ENCODE measurements around the gene ARMC12.

ARMC12 gene

DNA sequence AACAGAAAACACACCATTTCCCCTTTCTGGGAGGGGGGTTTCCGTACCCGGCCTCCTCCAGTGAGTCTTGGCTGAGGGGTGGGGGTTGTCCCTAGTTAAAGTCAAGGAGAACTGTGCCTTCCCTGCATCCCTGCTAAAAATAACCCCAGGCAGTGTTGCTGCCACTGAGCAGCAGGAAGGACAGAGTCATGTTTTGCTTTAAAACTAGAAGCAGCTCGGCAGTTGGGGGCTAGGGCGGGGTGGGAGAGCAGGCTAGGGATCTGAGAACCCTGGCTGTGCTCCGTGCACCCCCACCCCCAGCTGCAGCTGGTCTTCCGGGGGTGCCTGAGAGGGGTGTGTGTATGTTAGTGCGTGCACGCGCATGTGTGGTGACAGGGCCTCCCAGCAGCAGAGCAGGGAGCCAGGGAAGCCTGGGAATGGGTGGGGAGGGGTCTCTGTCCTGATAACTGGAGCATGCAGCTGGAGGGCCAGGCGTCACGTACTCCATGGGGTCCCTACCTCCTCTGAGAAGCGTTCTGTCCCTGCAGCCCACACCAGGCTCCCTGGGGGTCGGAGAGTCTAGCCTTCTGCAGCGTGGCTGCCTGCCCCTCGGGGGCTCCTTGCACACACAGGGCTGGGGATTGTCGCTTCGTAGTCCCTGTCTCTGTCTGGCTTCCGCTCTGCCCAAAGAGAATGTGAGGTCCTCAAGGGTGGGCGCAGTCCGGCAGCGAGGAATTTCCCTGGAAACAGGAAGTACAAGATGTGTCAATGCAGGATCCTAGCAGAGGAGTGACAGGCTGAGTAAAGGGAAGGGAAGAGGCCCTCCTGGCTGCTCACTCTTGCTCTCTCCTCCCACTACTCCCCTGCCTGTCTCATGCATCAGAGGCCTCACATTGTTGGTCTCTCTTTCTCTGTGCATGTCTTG, 16.8 kb upstream of the ARMC12 start:
- no peak; the same call in 1 of the 2 replicates for TF ChIP-seq POLR2A (IDR thresholded peaks at IDR 0.05; ENCODE audit: low read depth, low read length)
- TF ChIP-seq POLR2AphosphoS5 (IDR thresholded peaks at IDR 0.05; ENCODE audit: low read depth, low read length): no peak
- no peak for TF ChIP-seq TAF1 (IDR thresholded peaks at IDR 0.05; ENCODE audit: borderline replicate concordance, low read depth, low read length)
- FAIRE-seq (peak; percentile 81), DNase-seq (ENCODE audit: insufficient read length) (peak; percentile 64)

DNA sequence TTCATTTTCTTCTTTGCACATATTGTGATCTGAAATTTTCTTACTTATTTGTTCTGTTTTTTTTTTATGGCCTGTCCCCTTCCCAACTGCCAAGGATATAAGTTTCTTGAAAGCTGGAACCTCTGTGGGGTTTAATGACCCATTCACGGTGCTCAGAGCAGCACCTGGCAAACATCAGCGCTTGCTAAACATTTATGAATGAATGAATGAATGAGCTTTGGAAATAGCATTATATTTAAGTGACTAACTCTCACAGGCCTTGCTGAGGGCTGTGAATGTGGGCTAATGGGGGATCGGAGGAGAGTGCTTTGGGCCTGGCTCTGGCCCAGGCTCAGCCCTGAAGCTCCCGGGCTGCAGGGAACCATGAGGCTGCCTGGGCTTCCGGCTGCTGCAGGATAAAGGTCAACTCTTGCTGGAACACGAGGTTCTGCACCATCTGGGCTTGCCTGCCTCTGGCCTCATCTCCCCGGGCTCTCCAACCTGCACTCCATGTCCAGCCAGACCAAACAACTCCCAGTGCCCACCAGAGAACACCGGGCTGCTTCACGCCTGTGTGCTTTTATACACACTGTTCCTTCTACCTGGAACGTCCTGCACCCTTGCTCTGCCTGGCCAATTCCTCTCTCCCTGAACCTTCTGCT, 14.6 kb upstream of the ARMC12 start:
- DNase-seq (ENCODE audit: insufficient read length) (no peak), FAIRE-seq (no peak)
- TF ChIP-seq TAF1 (IDR thresholded peaks at IDR 0.05; ENCODE audit: borderline replicate concordance, low read depth, low read length): no peak
- TF ChIP-seq POLR2A (IDR thresholded peaks at IDR 0.05; ENCODE audit: low read depth, low read length): no peak
- TF ChIP-seq POLR2AphosphoS5 (IDR thresholded peaks at IDR 0.05; ENCODE audit: low read depth, low read length): no peak

DNA sequence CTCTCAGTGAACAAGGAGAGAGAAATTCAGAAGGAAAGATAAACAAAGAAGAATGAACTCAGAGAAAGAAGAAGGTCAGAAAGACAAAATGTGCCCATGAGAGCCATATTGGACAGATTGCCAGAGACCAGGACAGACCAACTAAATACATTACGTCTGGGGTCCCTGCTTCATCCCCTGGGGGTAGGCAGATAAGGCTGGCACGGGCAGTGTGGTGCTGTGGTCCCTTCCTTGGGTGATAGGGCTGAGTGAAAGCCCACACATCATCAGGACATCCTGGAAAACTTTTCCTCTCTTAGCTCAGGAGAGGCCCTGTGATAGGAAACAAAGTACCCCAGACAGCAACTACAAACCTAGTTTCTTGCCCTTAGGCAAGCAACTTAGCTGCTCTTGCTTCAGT, 13.2 kb upstream of the ARMC12 start:
- no peak for DNase-seq (ENCODE audit: insufficient read length)
- no peak for TF ChIP-seq POLR2AphosphoS5 (IDR thresholded peaks at IDR 0.05; ENCODE audit: low read depth, low read length)
- TF ChIP-seq POLR2A (IDR thresholded peaks at IDR 0.05; ENCODE audit: low read depth, low read length): no peak
- TF ChIP-seq TAF1 (IDR thresholded peaks at IDR 0.05; ENCODE audit: borderline replicate concordance, low read depth, low read length): no peak
- no peak for FAIRE-seq

DNA sequence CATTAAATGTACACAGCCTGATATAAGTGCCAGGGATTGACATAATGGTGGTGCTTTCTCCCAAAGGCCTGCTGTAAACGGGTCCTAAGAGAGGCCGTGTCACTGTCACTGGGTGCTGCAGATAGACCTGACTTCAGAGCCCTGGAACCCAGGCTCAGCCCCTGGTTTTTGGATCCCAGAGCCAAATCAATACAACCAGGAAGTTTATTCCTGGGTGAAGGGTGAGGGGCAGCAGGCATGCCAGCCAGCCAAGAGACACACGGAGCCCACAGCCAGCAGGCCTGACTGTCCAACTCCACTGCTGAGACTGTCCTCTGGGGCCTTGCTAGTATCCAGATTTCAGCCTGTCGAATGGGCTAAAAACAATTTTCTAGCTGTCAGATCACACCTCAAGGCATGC, 12.8 kb upstream of the ARMC12 start:
- TF ChIP-seq TAF1 (IDR thresholded peaks at IDR 0.05; ENCODE audit: borderline replicate concordance, low read depth, low read length): no peak
- no peak for TF ChIP-seq POLR2AphosphoS5 (IDR thresholded peaks at IDR 0.05; ENCODE audit: low read depth, low read length)
- no peak for TF ChIP-seq POLR2A (IDR thresholded peaks at IDR 0.05; ENCODE audit: low read depth, low read length)
- DNase-seq (ENCODE audit: insufficient read length) (no peak), FAIRE-seq (no peak)

DNA sequence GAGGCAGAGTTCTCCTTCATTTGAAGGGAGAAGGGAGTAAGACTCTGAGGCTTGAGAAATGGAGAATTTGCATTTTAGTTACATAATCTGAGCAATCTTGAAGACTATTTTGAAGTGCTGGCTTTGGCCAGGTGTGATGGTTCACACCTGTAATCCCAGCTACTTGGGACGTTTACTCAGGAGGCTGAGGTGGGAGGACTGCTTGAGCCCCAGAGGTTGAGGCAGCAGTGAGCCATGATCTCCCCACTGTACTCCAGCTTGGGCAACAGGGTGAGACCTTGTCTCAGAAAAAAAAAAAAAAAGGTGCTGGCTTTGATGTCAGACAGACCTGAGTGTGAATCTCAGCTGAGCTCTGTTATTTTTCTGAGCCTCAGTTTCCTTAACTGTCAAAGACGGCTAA, 12.4 kb upstream of the ARMC12 start:
- no peak for TF ChIP-seq POLR2AphosphoS5 (IDR thresholded peaks at IDR 0.05; ENCODE audit: low read depth, low read length)
- TF ChIP-seq POLR2A (IDR thresholded peaks at IDR 0.05; ENCODE audit: low read depth, low read length): no peak
- no peak for TF ChIP-seq TAF1 (IDR thresholded peaks at IDR 0.05; ENCODE audit: borderline replicate concordance, low read depth, low read length)
- FAIRE-seq (no peak), DNase-seq (ENCODE audit: insufficient read length) (no peak)

DNA sequence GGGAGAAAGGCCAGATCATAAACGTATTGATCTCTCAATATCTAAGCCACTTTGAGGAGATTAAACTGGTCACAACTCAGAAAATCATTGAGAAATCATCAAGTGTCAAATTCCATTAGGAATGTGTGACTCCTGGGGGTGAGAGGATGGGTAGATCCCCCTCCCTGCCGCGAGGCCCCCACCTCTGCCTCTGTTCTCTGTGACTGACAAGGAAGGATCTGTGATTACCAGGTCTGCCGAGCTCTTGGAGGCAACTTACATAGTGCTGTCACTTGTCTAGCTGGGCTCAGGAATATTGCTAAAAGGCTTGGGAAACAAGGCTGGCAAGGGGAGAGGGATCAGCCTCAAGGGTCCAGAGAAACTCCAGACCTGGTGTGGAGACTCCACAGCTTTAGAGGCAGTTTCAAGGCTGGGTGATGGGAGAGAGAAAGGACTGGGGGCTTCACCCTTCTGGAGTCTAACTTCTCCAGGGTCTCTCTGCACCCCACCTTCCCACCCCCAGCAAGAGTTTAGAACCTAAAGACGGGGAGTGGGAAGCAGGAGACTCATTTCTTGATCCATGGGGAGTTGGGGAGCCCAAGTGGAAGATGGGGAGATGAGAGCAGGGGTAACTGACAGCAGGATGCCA, 11.6 kb upstream of the ARMC12 start:
- no peak for FAIRE-seq
- no peak for DNase-seq (ENCODE audit: insufficient read length)
- TF ChIP-seq POLR2AphosphoS5 (IDR thresholded peaks at IDR 0.05; ENCODE audit: low read depth, low read length): no peak
- TF ChIP-seq TAF1 (IDR thresholded peaks at IDR 0.05; ENCODE audit: borderline replicate concordance, low read depth, low read length): no peak
- no peak for TF ChIP-seq POLR2A (IDR thresholded peaks at IDR 0.05; ENCODE audit: low read depth, low read length)

DNA sequence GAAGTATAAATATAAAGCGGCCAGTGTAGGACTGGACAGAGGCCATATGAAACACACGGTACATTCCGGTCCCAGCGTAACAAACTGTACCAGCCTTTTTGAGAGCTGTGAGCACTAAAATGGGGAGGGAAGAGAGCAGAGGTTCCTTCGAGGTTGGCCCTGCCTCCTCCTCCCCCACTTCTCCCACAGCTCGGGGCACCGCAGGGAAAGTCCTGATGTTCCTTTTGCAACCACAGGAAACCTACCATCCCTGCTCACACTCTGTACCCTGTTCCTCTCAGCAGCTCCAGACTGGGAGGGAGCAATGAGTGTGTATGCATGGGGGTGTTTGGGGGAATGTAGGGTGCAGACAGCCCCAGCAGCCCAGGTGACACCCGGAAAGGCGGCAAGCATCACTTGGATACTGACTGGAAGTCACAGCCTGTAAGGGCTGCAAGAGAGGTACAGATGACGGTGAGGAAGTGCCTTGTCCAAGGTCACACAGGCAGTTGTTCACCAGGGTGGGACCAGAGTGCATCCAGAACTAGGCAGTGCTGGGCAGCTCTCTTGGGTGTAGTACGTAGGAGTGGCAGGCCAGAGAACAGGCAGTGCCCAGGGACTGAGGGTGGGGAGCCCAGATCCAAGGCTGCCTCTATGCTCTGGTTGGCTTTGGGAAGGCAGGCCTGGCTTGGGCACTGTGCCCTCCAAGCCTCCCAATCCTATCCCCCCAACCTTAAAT, 11.0 kb upstream of the ARMC12 start:
- no peak for DNase-seq (ENCODE audit: insufficient read length)
- TF ChIP-seq POLR2AphosphoS5 (IDR thresholded peaks at IDR 0.05; ENCODE audit: low read depth, low read length) (no peak), POLR2A (IDR thresholded peaks at IDR 0.05; ENCODE audit: low read depth, low read length) (no peak), TAF1 (IDR thresholded peaks at IDR 0.05; ENCODE audit: borderline replicate concordance, low read depth, low read length) (no peak)
- FAIRE-seq: no peak

DNA sequence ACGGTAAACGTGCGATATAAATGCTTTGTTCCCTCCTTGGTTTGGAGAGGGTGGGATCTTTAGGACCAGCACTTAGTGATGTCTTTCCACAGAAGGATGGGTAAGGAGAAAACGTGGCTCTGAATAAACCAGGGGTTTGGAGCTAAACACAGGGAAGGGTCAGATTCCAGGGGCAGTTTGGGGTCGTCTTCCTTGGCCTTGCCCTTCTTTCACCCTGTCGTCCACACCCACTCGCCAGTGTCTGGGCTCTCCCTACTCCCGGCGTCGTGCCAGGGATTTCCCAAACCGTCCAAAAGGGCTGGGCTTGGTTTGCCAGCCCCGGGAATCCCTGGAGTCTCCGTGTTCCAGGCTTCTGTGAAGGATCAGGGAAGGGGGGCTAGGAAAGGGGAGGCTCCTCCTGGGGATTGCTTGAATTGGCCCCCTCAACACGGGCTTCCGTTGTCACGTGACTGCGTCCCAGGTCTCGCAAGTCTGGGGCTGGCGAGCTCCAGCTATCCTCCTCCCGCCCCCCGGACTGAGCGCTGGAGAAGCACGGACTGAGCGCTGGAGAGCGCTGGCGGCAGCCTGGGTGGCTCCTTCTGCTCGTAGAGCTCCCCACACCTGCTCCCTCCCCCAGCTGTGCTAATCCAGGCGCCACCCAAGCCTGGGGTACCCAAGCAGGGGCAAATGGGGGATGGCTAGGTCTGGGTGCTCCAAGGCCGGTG, 9.4 kb upstream of the ARMC12 start:
- FAIRE-seq (no peak), DNase-seq (ENCODE audit: insufficient read length) (peak; percentile 53)
- TF ChIP-seq POLR2AphosphoS5 (IDR thresholded peaks at IDR 0.05; ENCODE audit: low read depth, low read length) (no peak), TAF1 (IDR thresholded peaks at IDR 0.05; ENCODE audit: borderline replicate concordance, low read depth, low read length) (no peak), POLR2A (IDR thresholded peaks at IDR 0.05; ENCODE audit: low read depth, low read length) (no peak; the same call in 1 of the 2 replicates)

DNA sequence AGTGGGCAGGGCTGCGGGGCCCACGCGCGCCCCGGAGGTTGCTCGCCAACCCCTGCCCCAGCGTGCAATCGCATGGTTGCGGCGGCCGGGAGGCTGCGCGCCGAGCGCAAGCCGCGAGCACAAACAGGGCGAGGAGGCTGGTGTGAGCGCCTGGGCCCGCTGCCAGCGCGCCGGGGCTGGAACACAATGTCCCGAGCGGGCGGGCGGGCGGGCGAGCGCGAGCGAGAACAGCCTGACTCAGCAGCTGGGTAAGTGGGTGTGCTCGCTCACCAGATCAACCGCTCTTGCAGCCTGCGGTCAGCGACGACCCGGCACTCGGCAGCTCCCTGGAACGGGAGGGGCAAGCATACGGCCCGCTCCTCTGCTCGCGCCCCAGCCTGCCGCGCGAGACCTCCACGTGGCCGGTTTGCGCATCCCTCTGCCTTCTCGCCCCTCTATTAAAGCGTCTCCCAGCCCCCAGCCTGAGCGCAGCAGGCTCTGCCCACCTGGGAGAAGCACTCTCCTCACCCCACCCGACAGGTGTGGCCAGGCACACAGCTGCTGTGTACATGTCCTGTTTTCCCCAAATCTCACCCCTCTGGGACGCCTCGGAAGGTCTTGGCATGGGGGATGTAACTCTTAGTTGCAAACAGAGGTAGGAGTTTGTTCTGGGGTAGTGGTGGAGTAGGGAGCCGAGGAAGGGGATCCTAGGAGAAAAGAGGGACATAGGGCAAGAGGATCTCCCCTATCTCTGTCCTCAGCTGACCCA, 8.7 kb upstream of the ARMC12 start:
- TF ChIP-seq POLR2A (IDR thresholded peaks at IDR 0.05; ENCODE audit: low read depth, low read length) (no peak), TAF1 (IDR thresholded peaks at IDR 0.05; ENCODE audit: borderline replicate concordance, low read depth, low read length) (no peak), POLR2AphosphoS5 (IDR thresholded peaks at IDR 0.05; ENCODE audit: low read depth, low read length) (peak; percentile 52; the same call in 1 of the 2 replicates)
- DNase-seq (ENCODE audit: insufficient read length): peak; percentile 84
- FAIRE-seq: peak; percentile 56

Measured in GM12892 (cell line).